CD4-positive, alpha-beta T cell treated with Interleukin-15 for 4 hours (primary cell): Measurements from ENCODE around the gene EYS.
"Not testable (repeated sequence)": the region's sequence is repeated elsewhere in the genome, so short reads cannot be mapped to it uniquely, and the experiment has no call there.

ENCODE experiments used
- DNase-seq: peaks from one replicate; pipeline ENCODE4 v3.0.0-alpha.2; 2020; ENCODE audit warnings: low spot score

The EYS gene

DNA sequence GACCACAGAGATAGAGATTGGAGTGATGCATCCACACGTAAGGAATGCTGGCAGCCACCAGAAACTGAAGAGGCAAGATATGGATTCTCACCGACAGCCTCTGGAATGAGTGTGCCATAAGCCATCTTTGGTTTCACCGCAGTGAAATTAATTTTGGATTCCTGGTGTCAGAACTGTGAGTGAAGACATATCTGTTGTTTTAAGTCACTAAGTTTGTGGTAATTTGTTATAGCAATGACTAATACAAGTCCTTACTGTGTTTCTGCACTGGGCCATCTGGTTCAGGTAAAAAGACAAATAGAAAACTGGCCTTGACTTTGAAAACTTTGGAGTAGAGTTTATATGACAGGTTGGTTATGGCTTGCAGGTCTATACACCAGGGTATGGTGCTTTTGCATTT is 1809.6 kb downstream of the EYS start:
- DNase-seq, result no peak

DNA sequence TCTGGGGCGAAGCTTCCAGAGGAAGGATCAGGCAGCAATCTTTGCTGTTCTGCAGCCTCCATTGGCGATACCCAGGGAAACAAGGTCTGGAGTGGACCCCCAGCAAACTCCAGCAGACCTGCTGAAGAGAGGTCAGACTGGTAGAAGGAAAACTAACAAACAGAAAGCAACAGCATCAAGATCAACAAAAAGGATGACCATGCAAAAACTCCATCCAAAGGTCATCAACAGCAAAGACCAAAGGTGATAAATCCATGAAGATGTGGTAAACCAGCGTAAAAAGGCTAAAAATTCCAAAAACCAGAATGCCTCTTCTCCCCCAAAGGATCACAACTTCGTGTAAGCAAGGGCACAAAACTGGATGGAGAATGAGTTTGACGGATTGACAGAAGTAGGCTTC is 1818.6 kb downstream of the EYS start:
- DNase-seq, result no peak

DNA sequence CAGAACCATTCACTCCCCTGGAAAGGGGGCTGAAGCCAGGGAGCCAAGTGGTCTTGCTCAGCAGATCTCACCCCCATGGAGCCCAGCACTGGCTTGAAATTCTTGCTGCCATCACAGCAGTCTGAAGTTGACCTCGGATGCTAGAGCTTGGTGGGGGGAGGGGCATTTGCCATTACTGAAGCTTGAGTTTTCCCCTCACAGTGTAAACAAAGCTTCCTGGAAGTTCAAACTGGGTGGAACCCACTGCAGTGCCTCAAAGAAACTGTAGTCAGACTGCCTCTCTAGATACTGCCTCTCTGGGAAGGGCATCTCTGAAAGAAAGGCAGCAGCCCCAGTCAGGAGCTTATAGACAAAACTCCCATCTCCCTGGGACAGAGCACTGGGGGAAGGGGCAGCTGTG is 1819.2 kb downstream of the EYS start:
- not testable (repeated sequence) for DNase-seq

DNA sequence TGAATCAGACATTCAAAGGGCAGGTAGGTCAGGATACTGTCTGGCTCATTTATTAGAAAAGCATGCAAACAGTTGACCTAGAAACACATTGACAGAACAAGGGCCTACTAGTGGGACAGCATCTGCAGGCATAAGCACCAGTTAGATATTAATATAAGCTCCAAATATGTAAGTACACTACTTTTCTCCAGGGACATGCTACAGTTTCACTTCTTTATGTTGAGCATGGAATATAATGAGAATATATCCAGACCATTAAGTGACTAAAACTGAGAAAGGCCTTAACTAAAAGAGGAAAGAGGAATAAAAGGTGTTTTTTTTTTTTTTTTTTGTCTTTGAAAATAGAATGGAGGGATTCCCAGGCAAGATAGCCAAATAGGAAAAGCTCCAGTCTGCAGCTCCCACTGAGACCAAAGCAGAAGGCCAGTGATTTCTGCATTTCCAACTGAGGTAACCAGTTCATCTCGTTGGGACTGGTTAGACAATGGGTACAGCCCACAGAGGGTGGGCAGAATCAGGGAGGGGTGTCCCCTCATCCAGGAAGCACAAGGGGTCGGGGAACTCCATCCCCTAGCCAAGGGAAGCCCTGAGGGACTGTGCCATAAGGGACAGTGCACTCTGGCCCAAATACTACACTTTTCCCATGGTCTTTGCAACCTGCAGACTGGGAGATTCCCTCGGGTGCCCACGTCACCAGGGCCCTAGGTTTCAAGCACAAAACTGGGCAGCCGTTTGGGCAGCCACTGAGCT is 1819.8 kb downstream of the EYS start:
- no peak for DNase-seq

DNA sequence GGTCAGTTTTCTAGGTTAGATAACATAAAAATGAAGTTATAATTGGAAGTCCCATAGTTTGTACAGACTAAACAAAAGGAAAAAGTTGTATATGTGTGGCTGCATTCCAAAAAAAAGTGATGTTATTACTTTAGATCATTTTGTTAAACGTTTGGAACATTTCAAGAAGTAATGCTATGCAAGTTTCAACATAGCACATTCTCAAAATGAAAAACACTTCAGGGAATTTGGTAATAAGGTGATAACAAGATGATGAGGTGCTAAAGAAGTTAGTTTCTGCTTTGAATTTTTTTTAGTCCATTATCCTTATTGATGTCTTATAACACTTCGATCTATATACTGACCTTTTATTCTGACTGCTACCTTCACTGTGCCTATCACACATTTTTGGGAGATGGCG is 1820.7 kb downstream of the EYS start:
- no peak for DNase-seq

DNA sequence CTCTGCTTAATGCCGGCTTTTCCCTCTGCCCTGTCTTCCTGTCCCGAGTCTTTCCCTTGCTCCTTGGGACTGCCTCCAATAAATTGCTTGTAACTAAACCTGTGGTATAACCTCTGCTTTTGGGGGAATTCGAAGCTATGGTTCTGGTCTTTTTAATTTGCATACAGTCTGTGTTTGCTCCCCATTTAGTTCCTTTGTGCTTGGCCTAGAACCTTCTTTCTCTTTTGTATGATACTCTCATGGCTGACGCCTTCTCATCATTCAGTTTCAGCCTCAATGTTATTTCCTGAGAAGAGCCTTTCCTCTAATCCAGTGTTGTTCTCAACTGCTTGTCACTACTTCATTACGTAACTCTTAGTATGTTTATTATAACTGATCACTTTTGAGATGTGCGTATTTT is 1823.4 kb downstream of the EYS start:
- DNase-seq, result no peak

DNA sequence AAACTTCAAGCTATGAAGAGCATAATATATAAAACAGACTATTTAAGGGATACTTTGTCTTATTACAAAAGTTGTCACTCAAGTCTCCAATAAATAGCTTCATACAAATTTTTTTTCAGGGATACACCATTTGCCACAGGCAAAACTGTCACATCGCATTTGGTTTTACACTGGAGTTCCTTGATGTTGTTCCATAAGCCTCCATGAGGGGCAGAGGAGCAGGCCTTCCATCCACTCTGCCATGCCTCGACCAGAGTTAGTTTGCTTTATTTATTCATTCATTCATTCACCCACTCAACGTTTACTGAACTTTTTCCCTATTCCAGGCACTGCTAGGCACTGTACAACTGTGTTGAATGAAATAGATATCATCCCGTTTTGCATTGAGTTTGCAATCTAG is 1824.8 kb downstream of the EYS start:
- no peak for DNase-seq

DNA sequence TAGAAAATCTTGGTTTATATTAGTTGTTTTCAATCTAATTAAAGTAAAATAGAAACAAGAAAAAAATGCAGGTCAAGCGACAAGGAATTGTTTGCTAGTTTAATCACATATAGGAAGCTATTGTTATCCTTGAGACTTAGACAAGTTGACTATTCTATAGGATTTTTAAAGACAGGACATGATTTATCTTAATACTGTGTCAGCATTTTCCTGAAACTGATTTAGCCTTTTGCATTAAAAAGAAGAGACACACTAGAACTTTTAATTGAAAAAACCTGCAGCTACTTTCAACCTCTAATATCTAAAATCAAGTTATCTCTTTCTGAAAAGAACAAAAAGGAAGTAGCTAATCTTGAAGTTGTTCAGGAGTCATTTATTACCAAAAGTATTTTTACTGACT is 1825.2 kb downstream of the EYS start:
- DNase-seq, result no peak

DNA sequence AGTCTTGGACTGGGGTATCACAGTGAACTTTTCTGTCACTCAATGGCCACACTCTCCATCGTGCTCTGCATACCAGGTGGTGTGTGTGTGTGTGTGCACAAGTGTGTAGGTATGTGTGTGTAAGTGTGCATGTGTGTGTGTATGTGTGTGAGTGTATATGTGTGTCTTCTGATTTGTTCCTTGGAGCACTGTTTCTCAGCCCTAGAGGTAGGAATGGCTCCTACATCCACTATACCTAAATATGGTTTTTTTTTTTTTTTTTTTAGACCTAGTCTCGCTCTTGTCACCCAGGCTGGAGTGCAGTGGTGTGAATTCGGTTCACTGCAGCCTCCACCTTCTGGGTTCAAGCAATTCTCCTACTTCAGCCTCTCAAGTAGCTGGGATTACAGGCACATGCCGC is 1834.8 kb downstream of the EYS start:
- DNase-seq, result no peak

DNA sequence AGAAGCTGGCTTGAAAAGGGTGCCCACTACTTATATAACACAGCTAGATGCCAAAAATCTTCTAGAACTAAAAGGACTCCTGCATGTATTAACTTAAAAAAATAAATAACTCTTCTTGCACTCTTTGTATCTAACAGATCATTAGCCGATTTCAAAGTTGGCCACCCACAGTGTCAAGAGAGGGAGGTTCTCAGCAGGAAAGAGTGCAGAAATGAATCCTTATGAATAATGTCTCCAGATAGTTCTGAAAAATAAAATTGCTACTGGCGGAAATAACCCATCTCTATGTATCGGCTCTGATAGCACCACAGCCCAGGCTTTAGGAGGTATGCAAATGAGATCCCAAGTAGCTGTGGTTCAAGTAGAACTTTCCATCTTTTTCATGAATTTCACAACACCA is 1838.7 kb downstream of the EYS start:
- no peak for DNase-seq

DNA sequence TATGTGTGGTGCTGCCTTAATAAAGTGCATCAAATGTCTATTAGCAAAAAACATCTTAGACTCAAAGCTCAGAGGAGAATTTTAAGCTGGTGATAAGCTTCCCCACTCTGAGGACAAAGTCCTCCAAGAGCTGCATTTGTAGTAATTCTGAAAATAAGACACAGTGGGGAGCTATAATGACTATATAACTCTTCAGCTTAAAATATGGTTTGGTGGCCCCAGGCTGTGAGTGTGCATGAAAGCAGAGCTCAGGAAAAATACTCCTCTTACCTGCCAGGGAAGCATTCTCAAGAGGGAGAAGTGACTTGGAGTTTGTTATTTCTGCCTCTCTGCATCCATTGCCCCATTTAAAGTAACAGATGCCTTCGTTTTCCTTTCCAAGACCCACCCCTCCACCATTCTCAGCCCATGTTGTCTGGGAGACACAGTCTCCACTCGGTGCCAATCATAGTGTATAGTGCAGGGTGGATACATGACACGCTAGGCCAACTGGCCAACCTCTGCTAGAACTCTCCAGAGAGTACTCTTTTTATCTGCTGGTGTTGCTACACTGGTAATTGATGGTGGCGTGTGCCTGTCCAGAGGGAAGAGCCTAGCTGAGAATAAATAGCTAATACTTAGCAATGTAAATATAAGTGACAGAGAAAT is 1842.2 kb downstream of the EYS start:
- no peak for DNase-seq

DNA sequence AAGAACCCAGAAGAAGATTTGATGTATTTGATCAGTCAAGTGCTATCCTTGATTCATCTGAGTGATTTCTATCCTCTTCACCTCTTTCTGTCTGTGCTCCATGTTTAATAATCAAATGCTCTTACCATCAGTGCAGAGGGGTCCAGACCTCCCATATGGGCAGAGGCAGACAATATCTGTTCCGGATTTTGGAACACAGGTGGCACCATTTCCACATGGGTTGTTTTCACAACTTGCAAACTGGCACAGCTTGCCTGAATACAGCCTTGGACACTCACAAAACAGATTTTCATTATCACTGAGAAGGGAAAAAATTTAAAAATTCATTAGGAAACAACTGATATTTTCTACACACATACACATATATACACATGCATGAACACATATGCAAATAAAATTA is 1843.0 kb downstream of the EYS start:
- DNase-seq, result no peak

DNA sequence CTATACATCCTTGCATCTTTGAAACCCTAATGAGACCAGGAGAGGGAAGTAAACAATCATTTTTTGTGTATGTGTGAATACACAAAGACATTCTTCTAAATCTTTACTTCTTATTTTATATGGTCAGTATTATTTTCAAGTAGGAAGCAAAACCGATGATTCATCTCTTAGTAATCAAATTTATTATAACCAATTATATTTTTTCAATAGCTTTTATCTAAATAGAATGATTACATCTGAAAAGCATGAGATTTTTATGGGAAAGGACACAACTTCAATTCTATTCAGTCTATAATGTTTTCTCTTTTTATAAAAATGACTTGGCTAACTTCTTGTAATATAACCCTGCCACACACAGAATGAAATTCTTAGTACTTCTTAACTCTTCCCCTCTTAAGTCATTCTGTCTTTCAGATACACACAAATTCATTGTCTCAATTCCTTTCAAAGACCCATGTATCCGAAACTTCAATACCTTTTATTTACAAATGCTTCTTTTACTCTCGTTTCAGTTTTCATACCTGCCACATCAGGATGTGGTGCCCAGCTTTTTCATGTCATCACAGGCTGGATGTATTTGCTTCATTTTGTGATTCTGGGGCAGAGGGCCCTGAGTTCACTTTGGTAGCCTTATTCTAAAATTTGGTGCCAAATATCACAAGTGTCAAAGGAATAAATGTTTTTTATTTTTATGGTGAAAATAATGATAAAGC is 1844.4 kb downstream of the EYS start:
- no peak for DNase-seq

DNA sequence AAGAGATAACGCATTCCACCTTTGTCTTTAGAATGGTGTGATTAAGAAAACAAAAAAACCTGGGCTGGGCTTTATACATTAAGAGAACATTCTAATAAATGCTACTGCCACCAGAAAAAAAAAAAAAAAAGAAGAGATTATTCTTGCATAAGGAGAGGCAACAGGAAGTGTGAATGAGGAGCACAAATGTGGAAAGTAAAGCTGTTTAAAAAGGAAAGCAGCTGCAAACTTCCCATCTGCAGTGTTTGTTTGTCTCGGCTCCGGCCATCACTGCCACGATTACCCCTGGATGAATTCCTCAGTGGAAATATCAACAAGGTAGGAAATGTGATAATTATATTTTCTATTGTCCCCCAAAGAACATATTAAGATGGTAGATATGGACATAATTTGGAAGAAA is 1847.5 kb downstream of the EYS start:
- DNase-seq, result no peak

DNA sequence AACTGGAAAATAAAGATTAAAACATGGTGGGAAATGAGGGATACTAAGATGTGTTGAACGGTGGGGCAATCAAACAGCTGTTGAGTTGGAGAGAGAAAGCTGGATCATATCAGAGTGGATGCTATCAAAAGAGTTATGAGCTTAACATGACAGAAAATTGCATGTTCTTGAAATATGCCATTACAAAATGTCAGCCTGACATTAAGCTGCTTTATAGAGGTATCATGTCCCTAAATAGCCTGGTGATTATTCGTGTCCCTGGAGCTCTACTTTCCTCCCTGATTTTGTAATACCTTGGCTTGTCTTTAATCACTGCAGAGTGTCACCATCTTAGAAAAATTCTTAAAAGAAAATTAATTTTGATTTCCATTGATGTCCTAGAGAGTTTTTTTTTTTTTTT is 1848.3 kb downstream of the EYS start:
- DNase-seq, result no peak

DNA sequence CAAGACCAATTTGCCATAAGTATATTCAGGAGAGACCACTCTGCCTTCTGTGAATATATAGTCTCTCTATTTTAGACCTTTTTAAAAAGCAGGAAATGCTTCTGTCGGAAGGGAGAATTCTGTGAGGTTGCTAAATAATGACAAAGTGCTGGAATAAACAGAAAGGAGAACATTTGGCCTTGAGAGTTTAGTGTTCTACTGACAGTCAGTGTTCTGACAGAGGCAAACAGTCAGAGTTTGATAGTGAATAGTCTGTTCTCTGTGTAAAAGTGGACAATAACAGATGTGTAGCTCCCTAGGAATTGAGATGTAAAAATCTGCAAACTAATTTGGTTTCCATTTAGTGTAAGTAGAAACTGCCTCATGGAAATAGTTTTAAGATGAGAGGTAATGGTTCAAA is 1850.8 kb downstream of the EYS start:
- no peak for DNase-seq

DNA sequence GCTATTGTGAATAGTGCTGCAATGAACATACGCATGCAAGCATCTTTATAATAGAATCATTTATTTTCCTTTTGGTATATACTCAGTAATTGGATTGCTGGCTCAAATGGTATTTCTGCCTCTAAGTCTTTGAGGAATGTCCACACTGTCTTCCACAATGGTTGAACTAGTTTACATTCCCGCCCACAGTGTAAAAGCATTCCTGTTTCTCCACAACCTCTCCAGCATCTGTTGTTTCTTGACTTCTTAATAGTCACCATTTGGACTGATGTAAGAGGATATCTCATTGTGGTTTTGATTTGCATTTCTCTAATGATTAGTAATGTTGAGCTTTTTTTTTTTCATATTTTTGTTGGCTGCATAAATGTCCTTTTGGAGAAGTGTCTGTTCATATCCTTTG is 1862.7 kb downstream of the EYS start:
- DNase-seq, result no peak

DNA sequence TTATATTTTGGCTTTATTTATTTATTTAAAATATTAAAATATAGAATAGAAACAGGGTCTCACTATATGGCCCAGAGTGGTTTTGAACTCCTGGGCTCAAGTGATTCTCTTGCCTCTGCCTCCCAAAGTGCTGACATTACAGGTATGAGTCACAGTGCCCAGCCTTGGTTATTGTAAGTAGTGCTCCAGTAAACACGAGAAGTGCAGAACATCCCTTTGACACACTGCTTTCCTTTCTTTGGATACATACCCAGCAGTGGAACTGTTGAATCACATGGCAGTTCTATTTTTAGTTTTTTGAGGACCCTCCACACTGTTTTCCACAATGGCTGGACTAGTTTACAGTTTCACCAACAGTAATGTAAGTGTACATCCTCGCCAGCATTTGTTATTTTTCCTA is 1867.5 kb downstream of the EYS start:
- DNase-seq, result no peak

DNA sequence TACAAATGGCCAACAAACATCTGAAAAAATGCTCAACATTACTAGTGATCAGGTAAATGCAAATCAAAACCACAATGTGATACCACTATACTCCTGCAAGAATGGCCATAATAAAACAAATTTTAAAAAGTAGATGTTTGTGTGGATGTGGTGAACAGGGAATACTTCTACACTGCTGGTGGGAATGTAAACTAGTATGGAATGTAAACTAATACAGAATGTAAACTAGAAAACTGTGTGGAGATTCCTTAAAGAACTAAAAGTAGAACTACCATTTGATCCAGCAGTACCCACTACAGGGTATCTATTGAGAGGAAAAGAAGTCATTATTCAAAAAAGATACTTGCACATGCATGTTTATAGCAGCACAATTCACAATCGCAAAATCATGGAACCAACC is 1878.3 kb downstream of the EYS start:
- not testable (repeated sequence) for DNase-seq

DNA sequence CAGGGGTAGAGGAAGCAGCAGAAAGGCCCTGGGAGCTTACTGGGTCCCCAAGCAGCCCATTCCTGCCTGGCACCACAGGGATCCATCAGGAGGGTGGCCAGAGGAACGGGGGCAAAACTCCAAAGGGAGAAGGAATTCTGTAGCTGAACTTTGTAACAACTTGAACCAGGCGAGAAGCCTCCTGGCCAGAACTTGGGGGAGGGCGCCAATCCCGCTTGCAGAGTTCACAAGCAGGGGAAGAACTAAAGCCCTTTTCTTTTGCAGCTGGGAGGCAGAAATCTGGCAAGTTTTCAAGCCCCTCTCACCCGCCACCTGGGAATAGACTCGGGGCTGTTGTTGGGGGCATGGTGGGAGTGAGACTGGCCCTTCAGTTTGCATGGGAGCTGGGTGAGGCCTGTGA is 1882.3 kb downstream of the EYS start:
- DNase-seq, result no peak

DNA sequence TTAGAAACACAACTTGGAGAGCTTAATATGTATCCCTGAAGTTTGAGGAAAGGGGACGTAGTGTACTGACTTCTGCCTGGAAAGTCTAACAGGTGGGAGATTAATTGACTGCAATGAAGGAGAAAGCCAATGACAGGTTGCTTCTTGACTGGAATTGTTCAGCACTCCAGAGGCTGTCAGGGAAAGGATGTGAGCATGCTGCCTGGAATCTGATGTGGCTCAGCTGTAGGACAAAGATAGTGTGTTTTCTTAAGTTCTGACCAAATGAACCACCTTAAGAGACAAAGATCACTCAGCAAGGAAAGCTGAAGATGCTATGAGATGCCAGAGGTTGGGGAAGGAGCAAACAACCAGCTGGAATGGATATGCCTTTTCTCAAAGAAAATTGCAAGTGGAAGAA is 1885.6 kb downstream of the EYS start:
- DNase-seq, result no peak

DNA sequence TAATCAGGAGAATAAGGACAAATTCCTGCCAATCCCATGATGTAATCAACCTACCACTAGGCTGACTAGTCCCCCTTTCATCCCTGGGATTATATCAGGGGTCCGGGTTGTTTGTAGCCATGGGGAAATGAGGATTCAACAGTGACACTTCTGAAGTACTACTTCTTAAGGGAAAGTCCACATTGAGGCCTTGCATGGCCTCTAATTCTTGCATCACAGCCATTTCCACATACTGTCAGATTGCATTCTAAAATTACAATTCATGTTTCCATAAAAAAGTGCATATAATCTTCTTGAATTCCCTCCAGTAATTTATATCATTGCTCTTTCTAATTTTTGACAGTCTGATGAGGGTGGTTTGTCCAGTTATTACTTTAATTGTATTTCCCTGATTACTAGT is 1887.2 kb downstream of the EYS start:
- DNase-seq, result no peak

DNA sequence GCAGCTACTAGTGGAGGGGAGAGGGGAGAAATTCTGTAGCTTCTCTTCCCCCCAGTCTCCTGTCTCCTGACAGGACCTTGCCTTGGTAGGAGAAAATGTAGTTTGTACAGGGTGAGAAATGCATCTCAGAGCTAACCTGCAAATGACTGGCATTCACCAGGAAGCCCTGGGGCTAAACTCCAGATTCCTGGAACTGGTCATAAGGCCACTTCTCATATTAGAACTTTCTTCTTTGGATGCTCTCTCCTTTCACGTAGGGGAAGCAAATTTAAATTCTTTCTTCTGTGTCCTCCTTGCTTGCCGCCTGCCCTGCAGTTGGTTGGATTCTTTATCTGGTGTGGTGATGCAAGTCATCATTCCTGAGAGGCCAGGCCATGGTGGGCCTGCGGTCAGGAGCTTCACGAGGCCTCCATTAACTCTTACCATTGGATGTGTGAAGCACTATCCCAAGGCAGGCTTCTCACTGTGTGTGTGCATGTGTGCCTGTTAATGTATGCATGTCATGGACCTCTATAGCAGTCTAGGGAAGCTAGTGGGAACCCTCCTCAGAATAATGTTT is 1889.5 kb downstream of the EYS start:
- DNase-seq, result no peak
